Adipocyte (in vitro differentiated cells): ENCODE data around the gene CENPS.

ENCODE experiments used
- DNase-seq: peaks from one replicate; pipeline ENCODE4 v3.0.0-alpha.2; 2015; ENCODE audit warnings: low read depth
- H3K27me3 ChIP-seq: replicated peaks from 2 replicates; pipeline ENCODE4 v1.7.0; 2013; ENCODE audit warnings: mild to moderate bottlenecking, low read length, moderate library complexity; ENCODE audit not compliant: control insufficient read depth, insufficient read depth
- H3K36me3 ChIP-seq: 2 replicates; pipeline ENCODE4 v1.7.0; 2013; ENCODE audit warnings: low read length, mild to moderate bottlenecking, moderate library complexity; ENCODE audit not compliant: control insufficient read depth, insufficient read depth, severe bottlenecking
- H3K4me1 ChIP-seq: 2 replicates; pipeline ENCODE4 v1.7.0; 2013; ENCODE audit warnings: mild to moderate bottlenecking, low read length, moderate library complexity; ENCODE audit not compliant: control insufficient read depth, insufficient read depth
- H3K4me3 ChIP-seq: 2 replicates; pipeline ENCODE4 v1.7.0; 2013; ENCODE audit warnings: mild to moderate bottlenecking, low read length, moderate library complexity
- H3K9ac ChIP-seq: 2 replicates; pipeline ENCODE4 v1.7.0; 2013; ENCODE audit warnings: mild to moderate bottlenecking, low read length, moderate library complexity
- H3K9me3 ChIP-seq: 2 replicates; pipeline ENCODE4 v1.7.0; 2013; ENCODE audit warnings: mild to moderate bottlenecking, low read length, moderate library complexity; ENCODE audit not compliant: control insufficient read depth

Gene CENPS

GRCh38 chr1:10474613-10475507 is 44.6 kb downstream of the CENPS start, which contains the start of gene PEX14:
TSS of gene PEX14 (plus strand) at chr1:10474950. CDS start at chr1:10474967, 17 bp downstream.
- Histone ChIP-seq H3K27me3 (no peaks in the 10 kb centered on the region), H3K9me3 (no peaks in the 10 kb centered on the region), H3K4me3 (peak within 1 kb of the TSS; percentile 98), H3K36me3 (no peaks in the 10 kb centered on the region), H3K4me1 (peaks cover 29% of the 10 kb centered on the region), H3K9ac (peak within 1 kb of the TSS; percentile 91)
- DNase-seq: peak; percentile 95

GRCh38 chr1:10475510-10475909 is 45.3 kb downstream of the CENPS start:
- Histone ChIP-seq H3K9me3 (no peaks in the 10 kb centered on the region), H3K4me1 (peaks cover 29% of the 10 kb centered on the region), H3K4me3 (peak overlapping the region; percentile 98), H3K36me3 (no peaks in the 10 kb centered on the region), H3K9ac (peak overlapping the region; percentile 91), H3K27me3 (no peaks in the 10 kb centered on the region)
- DNase-seq: no peak

- DNase-seq: no peak
- peaks cover 24% of the 10 kb centered on the region for H3K4me1 ChIP-seq
- H3K36me3 ChIP-seq: no peaks in the 10 kb centered on the region
- no peak overlapping the region for H3K9ac ChIP-seq
- no peaks in the 10 kb centered on the region for H3K9me3 ChIP-seq
- no peak overlapping the region for H3K4me3 ChIP-seq
- no peaks in the 10 kb centered on the region for H3K27me3 ChIP-seq
Measured at GRCh38 chr1:10479296-10479695, 49.1 kb downstream of the CENPS start.

GRCh38 chr1:10480614-10481013 is 50.4 kb downstream of the CENPS start:
- Histone ChIP-seq H3K4me3 (no peak overlapping the region), H3K27me3 (no peaks in the 10 kb centered on the region), H3K9ac (no peak overlapping the region), H3K4me1 (peaks cover 31% of the 10 kb centered on the region), H3K36me3 (no peaks in the 10 kb centered on the region), H3K9me3 (no peaks in the 10 kb centered on the region)
- DNase-seq: no peak

- Histone ChIP-seq H3K4me3 (no peak overlapping the region), H3K27me3 (no peaks in the 10 kb centered on the region), H3K36me3 (no peaks in the 10 kb centered on the region), H3K9me3 (no peaks in the 10 kb centered on the region), H3K4me1 (peaks cover 15% of the 10 kb centered on the region), H3K9ac (peak overlapping the region; percentile 4)
- DNase-seq: no peak
Measured at GRCh38 chr1:10484521-10484920, 54.3 kb downstream of the CENPS start.

GRCh38 chr1:10489291-10490055 is 59.2 kb downstream of the CENPS start:
- H3K9ac ChIP-seq: no peak overlapping the region
- H3K9me3 ChIP-seq: no peaks in the 10 kb centered on the region
- peaks cover 7% of the 10 kb centered on the region for H3K4me1 ChIP-seq
- H3K27me3 ChIP-seq: no peaks in the 10 kb centered on the region
- H3K4me3 ChIP-seq: no peak overlapping the region
- DNase-seq: no peak
- H3K36me3 ChIP-seq: no peaks in the 10 kb centered on the region

GRCh38 chr1:10490286-10490970 is 60.2 kb downstream of the CENPS start:
- no peak overlapping the region for H3K4me3 ChIP-seq
- no peak for DNase-seq
- no peaks in the 10 kb centered on the region for H3K36me3 ChIP-seq
- no peaks in the 10 kb centered on the region for H3K9me3 ChIP-seq
- H3K4me1 ChIP-seq: peaks cover 11% of the 10 kb centered on the region
- H3K27me3 ChIP-seq: no peaks in the 10 kb centered on the region
- H3K9ac ChIP-seq: no peak overlapping the region
